GM12864 (cell line): ENCODE data around the gene DIPK1A.
A peak's percentile ranks its signal among the peaks of the same experiment; 100 is the strongest.

Source experiments
- DNase-seq: peaks from one replicate; pipeline ENCODE4 v3.0.0-alpha.2; 2011; ENCODE audit warnings: low read depth
- H3K4me3 ChIP-seq: 2 replicates; pipeline ENCODE4 v1.5.1; 2011; ENCODE audit warnings: mild to moderate bottlenecking, low read depth, low read length, control low read depth
- TF ChIP-seq, protein P1 (sequence below): IDR thresholded peaks from 2 replicates; pipeline ENCODE4 v1.5.1; 2011; ENCODE audit warnings: low read depth, mild to moderate bottlenecking, moderate library complexity, low read length, control low read depth, inconsistent platforms; ENCODE audit errors: missing control alignments

DIPK1A gene

DNA sequence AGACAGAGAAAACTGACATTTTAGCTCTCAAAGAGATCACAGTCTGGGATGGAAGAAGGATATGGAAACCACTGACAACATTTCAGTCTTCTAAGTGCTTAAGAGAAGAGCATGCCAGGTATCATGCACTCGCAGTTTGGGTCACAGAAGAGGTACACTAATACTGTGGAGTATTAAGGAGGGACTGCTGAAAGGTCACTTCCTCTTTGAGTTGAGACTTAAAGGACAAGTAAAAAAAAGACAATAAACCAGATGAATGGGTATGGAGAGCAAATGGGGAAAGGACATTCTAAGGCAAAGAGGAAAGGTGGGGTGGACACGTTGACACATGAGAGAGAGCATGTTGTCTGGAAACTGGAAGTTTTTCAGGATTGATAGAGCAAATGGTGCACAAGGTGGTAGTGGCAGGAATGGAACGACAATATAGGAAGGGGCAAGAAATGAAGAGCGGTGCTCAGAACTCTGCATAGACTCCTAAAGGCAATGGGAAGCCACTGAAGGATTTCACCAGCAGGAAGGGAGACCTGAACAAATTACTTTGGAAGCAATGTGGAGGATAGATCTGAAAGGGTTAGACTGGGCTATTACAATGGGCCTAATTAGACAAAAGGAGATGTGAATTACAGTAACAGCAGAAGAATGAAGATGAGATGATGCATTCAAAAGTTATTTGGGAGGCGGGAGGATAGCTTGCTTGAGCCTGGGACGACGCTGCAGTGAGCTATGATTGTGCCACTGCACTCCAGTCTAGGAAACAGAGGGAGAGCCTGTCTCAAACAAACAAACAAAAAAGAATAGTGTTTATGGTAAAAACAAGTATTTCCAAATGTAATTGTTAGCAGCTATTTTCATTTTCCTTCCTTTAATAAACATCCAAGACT lies 11.1 kb downstream of the DIPK1A start:
- no peak overlapping the region; the same call in 1 of the 2 replicates for H3K4me3 ChIP-seq
- DNase-seq = peak; percentile 51
- TF ChIP-seq, protein P1, sequence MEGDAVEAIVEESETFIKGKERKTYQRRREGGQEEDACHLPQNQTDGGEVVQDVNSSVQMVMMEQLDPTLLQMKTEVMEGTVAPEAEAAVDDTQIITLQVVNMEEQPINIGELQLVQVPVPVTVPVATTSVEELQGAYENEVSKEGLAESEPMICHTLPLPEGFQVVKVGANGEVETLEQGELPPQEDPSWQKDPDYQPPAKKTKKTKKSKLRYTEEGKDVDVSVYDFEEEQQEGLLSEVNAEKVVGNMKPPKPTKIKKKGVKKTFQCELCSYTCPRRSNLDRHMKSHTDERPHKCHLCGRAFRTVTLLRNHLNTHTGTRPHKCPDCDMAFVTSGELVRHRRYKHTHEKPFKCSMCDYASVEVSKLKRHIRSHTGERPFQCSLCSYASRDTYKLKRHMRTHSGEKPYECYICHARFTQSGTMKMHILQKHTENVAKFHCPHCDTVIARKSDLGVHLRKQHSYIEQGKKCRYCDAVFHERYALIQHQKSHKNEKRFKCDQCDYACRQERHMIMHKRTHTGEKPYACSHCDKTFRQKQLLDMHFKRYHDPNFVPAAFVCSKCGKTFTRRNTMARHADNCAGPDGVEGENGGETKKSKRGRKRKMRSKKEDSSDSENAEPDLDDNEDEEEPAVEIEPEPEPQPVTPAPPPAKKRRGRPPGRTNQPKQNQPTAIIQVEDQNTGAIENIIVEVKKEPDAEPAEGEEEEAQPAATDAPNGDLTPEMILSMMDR = no peak

DNA sequence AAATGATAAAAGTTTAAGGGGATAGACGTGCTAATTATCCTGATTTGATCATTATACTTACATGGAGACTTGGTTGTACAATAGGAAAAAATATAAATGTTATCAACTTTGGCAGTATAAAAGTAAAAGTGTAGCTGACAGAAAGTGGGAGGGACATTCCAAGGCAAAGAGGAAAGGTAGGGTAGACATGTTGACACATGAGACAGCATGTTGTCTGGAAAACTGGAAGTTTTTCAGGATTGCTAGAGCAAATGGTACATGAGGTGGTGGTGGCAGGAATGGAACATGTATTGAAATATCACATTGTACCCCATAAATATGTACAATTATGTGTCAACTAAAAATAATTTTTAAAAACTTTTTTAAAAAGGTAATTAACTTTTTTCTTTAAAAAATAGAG lies 13.2 kb downstream of the DIPK1A start:
- TF ChIP-seq, protein P1 = no peak
- no peak overlapping the region for H3K4me3 ChIP-seq
- no peak for DNase-seq

DNA sequence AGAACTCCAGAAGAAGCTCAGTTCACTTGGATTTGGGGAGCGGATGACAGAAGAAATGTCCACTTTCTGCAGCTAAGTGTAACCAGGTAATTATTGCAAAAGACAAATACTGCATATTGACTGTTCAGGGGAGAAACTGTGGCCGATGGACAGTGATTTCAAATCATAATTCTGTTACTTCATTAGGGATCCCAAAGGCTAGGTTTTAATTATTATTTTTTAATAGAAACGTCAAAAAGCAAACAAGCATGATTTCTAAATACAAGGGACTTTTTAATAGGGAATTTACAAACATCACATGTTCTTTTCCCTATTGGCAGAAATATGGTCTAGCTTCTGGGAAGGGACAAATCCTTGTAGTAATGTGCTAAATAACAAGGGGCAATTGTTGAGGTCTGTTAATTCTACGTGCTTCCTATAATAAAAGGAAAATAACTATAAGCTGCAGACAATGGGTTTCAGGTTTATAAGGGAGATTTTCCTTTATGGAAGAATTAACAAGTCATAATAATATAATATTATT lies 15.5 kb downstream of the DIPK1A start:
- TF ChIP-seq, protein P1 = no peak
- DNase-seq = no peak
- H3K4me3 ChIP-seq = no peak overlapping the region

DNA sequence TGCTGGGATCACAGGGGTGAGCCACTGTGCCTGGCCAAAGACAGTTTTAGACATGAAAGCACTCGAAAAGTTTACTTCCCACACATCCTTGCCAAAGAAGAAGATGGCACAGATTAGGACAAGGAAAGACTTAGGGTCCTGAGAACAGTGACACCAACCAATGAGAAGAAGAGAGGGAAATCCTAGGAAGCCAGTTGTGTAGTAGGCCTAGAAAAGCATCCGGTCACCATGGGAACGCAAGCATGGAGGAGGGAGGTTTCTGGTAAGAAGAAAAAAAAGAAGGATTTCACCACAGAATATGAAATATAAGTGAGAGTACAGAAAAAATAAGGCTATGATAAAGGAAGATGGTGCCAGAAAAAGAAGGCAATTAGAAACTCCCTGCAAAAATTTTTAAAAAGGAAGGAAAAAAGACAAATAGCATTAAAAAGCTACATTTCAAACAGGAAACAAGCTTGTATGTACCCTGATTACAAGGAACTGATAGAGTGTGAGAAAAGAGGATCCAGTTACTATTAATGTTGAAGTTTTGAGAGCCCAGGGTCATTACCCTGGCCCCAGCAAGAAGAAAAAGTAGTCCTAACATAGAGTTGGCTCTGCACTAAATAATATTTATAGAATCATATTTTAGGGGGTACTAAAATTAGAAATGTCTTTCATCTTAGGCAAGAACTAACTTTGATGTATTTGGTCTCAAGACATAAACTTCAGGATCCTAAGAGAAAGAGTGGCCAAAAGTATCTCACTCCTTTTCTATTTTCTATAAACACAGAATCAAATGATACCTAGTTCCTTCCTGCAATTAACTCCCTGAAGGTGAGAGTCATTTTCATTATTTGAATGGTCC lies 16.1 kb downstream of the DIPK1A start:
- no peak for DNase-seq
- H3K4me3 ChIP-seq = no peak overlapping the region
- TF ChIP-seq, protein P1 = no peak

DNA sequence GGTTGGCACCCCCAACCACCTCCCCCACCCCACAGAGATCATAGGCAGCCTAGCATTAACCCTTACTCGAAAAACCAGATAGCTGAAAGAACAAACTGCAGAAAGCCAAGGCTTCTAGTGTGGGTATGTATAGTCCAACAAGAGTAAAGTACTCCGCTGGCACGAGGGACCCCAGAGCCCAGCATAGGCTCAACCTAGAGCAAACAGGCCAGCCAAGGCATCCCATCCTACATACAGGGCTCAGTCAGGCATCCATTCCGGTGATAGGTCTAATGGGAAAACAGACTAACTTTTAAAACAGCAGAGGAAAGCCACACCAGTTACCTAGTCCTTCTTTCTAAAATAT lies 17.8 kb downstream of the DIPK1A start:
- DNase-seq = no peak
- no peak overlapping the region for H3K4me3 ChIP-seq

DNA sequence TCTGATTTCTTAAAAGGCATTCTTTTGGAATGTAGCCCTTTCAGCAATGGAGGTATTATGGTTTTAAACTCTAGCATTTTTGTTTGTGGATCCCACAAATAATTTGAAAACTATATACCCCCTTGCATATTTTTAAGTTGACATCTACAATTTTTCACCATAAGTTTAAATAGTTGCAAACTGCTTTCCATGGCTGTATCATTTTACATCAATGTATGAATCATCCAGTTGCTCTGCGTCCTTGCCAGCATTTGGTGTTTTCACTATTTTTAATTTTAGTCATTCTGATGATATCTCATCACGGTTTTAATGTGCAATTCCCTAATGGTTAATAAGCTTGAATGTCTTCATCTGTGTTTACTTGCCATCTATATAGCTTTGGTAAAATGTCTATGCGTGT lies 20.7 kb downstream of the DIPK1A start:
- DNase-seq = no peak
- TF ChIP-seq, protein P1 = no peak
- no peak overlapping the region for H3K4me3 ChIP-seq

More for the DNA sequence above, 17.8 kb downstream of the DIPK1A start:
- TF ChIP-seq, protein P1 = no peak
